NAMALWA (cell line): Measurements from ENCODE around the gene CCDC7.
"Not testable (repeated sequence)": the region's sequence is repeated elsewhere in the genome, so short reads cannot be mapped to it uniquely, and the experiment has no call there.

Experiments used
- DNase-seq: peaks from one replicate; pipeline ENCODE4 v3.0.0-alpha.2; 2015; ENCODE audit warnings: low spot score

CCDC7 gene

GRCh38 chr10:32562695-32563094 lies 116.8 kb downstream of the CCDC7 start:
- not testable (repeated sequence) for DNase-seq

- no peak for DNase-seq
Observed at GRCh38 chr10:32577448-32577847, 131.5 kb downstream of the CCDC7 start.

GRCh38 chr10:32582946-32583345 lies 137.0 kb downstream of the CCDC7 start:
- no peak for DNase-seq

- not testable (repeated sequence) for DNase-seq
Observed at GRCh38 chr10:32598022-32598421, 152.1 kb downstream of the CCDC7 start.

- no peak for DNase-seq
Observed at GRCh38 chr10:32600317-32600716, 154.4 kb downstream of the CCDC7 start.

GRCh38 chr10:32601562-32601961 lies 155.6 kb downstream of the CCDC7 start:
- not testable (repeated sequence) for DNase-seq

GRCh38 chr10:32605787-32606186 lies 159.8 kb downstream of the CCDC7 start:
- no peak for DNase-seq

- not testable (repeated sequence) for DNase-seq
Observed at GRCh38 chr10:32610543-32610942, 164.6 kb downstream of the CCDC7 start.

GRCh38 chr10:32616438-32616837 lies 170.5 kb downstream of the CCDC7 start:
- DNase-seq, result no peak

- no peak for DNase-seq
Observed at GRCh38 chr10:32618482-32618881, 172.5 kb downstream of the CCDC7 start.

- no peak for DNase-seq
Observed at GRCh38 chr10:32621969-32622368, 176.0 kb downstream of the CCDC7 start.

- DNase-seq, result no peak
Observed at GRCh38 chr10:32622409-32622808, 176.5 kb downstream of the CCDC7 start.

GRCh38 chr10:32627183-32627582 lies 181.2 kb downstream of the CCDC7 start:
- DNase-seq, result no peak

- no peak for DNase-seq
Observed at GRCh38 chr10:32629910-32630309, 184.0 kb downstream of the CCDC7 start.

GRCh38 chr10:32646535-32646934 lies 200.6 kb downstream of the CCDC7 start:
- DNase-seq, result no peak

- no peak for DNase-seq
Observed at GRCh38 chr10:32650246-32650655, 204.3 kb downstream of the CCDC7 start.

- not testable (repeated sequence) for DNase-seq
Observed at GRCh38 chr10:32657430-32657829, 211.5 kb downstream of the CCDC7 start.

GRCh38 chr10:32661346-32661745 lies 215.4 kb downstream of the CCDC7 start:
- no peak for DNase-seq

GRCh38 chr10:32680803-32681557 lies 235.0 kb downstream of the CCDC7 start:
- DNase-seq, result no peak

- DNase-seq, result no peak
Observed at GRCh38 chr10:32684291-32684690, 238.4 kb downstream of the CCDC7 start.

GRCh38 chr10:32687116-32687515 lies 241.2 kb downstream of the CCDC7 start:
- DNase-seq, result no peak

- no peak for DNase-seq
Observed at GRCh38 chr10:32687546-32687945, 241.6 kb downstream of the CCDC7 start.

GRCh38 chr10:32692174-32692573 lies 246.2 kb downstream of the CCDC7 start:
- no peak for DNase-seq

- no peak for DNase-seq
Observed at GRCh38 chr10:32693441-32693979, 247.6 kb downstream of the CCDC7 start.
